IPS-20b (cell line): ENCODE measurements around the gene TTC7B.

ENCODE experiments used
- H3K27ac ChIP-seq: one replicate; pipeline ENCODE4 v1.5.1; 2013; ENCODE audit warnings: low read length
- H3K27me3 ChIP-seq: 2 replicates; pipeline ENCODE4 v1.6.1; 2013; ENCODE audit warnings: mild to moderate bottlenecking, low read length, inconsistent platforms; ENCODE audit not compliant: insufficient read depth
- H3K36me3 ChIP-seq: 2 replicates; pipeline ENCODE4 v1.6.1; 2013; ENCODE audit warnings: low read depth, mild to moderate bottlenecking, inconsistent platforms, low read length, moderate library complexity; ENCODE audit not compliant: insufficient read depth
- H3K4me1 ChIP-seq: 2 replicates; pipeline ENCODE4 v1.6.1; 2013; ENCODE audit warnings: mild to moderate bottlenecking, control low read depth, inconsistent platforms, low read length, moderate library complexity; ENCODE audit not compliant: insufficient read depth
- H3K4me3 ChIP-seq: 2 replicates; pipeline ENCODE4 v1.5.1; 2013; ENCODE audit warnings: mild to moderate bottlenecking, low read length, inconsistent platforms
- H3K9ac ChIP-seq: 2 replicates; pipeline ENCODE4 v1.6.1; 2013; ENCODE audit warnings: low read depth, mild to moderate bottlenecking, inconsistent platforms, low read length, moderate library complexity
- H3K9me3 ChIP-seq: 2 replicates; pipeline ENCODE4 v1.6.1; 2013; ENCODE audit warnings: mild to moderate bottlenecking, low read depth, low read length, inconsistent platforms; ENCODE audit not compliant: insufficient read depth

Gene TTC7B

GRCh38 chr14:90619911-90620310 lies 196.3 kb downstream of the TTC7B start:
- no peak overlapping the region for H3K9ac ChIP-seq
- no peak overlapping the region for H3K27ac ChIP-seq
- no peaks in the 10 kb centered on the region for H3K27me3 ChIP-seq
- no peaks in the 10 kb centered on the region for H3K9me3 ChIP-seq
- no peak overlapping the region for H3K4me3 ChIP-seq
- peaks cover 25% of the 10 kb centered on the region for H3K4me1 ChIP-seq
- H3K36me3 ChIP-seq = no peaks in the 10 kb centered on the region

GRCh38 chr14:90617961-90618360 lies 198.3 kb downstream of the TTC7B start:
- Histone ChIP-seq H3K9me3 (no peaks in the 10 kb centered on the region), H3K27me3 (no peaks in the 10 kb centered on the region), H3K4me1 (peaks cover 17% of the 10 kb centered on the region), H3K9ac (no peak overlapping the region), H3K4me3 (no peak overlapping the region), H3K36me3 (no peaks in the 10 kb centered on the region), H3K27ac (no peak overlapping the region)

GRCh38 chr14:90616881-90617280 lies 199.3 kb downstream of the TTC7B start:
- H3K36me3 ChIP-seq = no peaks in the 10 kb centered on the region
- no peaks in the 10 kb centered on the region for H3K27me3 ChIP-seq
- H3K4me1 ChIP-seq = peaks cover 17% of the 10 kb centered on the region
- no peak overlapping the region for H3K9ac ChIP-seq
- H3K9me3 ChIP-seq = no peaks in the 10 kb centered on the region
- H3K27ac ChIP-seq = no peak overlapping the region
- no peak overlapping the region for H3K4me3 ChIP-seq

- H3K4me1 ChIP-seq = peaks cover 17% of the 10 kb centered on the region
- H3K27ac ChIP-seq = no peak overlapping the region
- no peak overlapping the region for H3K4me3 ChIP-seq
- H3K27me3 ChIP-seq = no peaks in the 10 kb centered on the region
- no peaks in the 10 kb centered on the region for H3K36me3 ChIP-seq
- no peaks in the 10 kb centered on the region for H3K9me3 ChIP-seq
- no peak overlapping the region for H3K9ac ChIP-seq
These were observed 199.9 kb downstream of the TTC7B start for GRCh38 chr14:90616313-90616712.

- Histone ChIP-seq H3K27me3 (no peaks in the 10 kb centered on the region), H3K9me3 (no peaks in the 10 kb centered on the region), H3K27ac (no peak overlapping the region)
These were observed 200.6 kb downstream of the TTC7B start for GRCh38 chr14:90615517-90616060.

GRCh38 chr14:90614696-90615516 lies 201.3 kb downstream of the TTC7B start:
- H3K9ac ChIP-seq = peak overlapping the region; percentile 8; the same call in 1 of the 2 replicates
- H3K36me3 ChIP-seq = no peaks in the 10 kb centered on the region
- no peaks in the 10 kb centered on the region for H3K27me3 ChIP-seq
- H3K4me3 ChIP-seq = no peak overlapping the region
- no peak overlapping the region for H3K27ac ChIP-seq
- H3K9me3 ChIP-seq = no peaks in the 10 kb centered on the region
- peaks cover 17% of the 10 kb centered on the region for H3K4me1 ChIP-seq

More at GRCh38 chr14:90615517-90616060, 200.6 kb downstream of the TTC7B start:
- H3K4me1 ChIP-seq = peaks cover 17% of the 10 kb centered on the region
- H3K4me3 ChIP-seq = no peak overlapping the region
- H3K9ac ChIP-seq = peak overlapping the region; percentile 9; the same call in 1 of the 2 replicates
- no peaks in the 10 kb centered on the region for H3K36me3 ChIP-seq

GRCh38 chr14:90613997-90614396 lies 202.2 kb downstream of the TTC7B start:
- no peaks in the 10 kb centered on the region for H3K9me3 ChIP-seq
- no peaks in the 10 kb centered on the region for H3K27me3 ChIP-seq
- H3K27ac ChIP-seq = no peak overlapping the region
- peaks cover 17% of the 10 kb centered on the region for H3K4me1 ChIP-seq
- H3K9ac ChIP-seq = no peak overlapping the region
- no peak overlapping the region for H3K4me3 ChIP-seq
- H3K36me3 ChIP-seq = no peaks in the 10 kb centered on the region

- Histone ChIP-seq H3K9me3 (no peaks in the 10 kb centered on the region), H3K9ac (no peak overlapping the region), H3K4me1 (peaks cover 17% of the 10 kb centered on the region), H3K4me3 (no peak overlapping the region), H3K36me3 (no peaks in the 10 kb centered on the region), H3K27me3 (no peaks in the 10 kb centered on the region), H3K27ac (no peak overlapping the region)
These were observed 202.8 kb downstream of the TTC7B start for GRCh38 chr14:90613453-90613852.

GRCh38 chr14:90612801-90613200 lies 203.4 kb downstream of the TTC7B start:
- no peak overlapping the region for H3K9ac ChIP-seq
- no peak overlapping the region for H3K4me3 ChIP-seq
- no peaks in the 10 kb centered on the region for H3K9me3 ChIP-seq
- H3K4me1 ChIP-seq = peaks cover 17% of the 10 kb centered on the region
- no peaks in the 10 kb centered on the region for H3K27me3 ChIP-seq
- H3K27ac ChIP-seq = no peak overlapping the region
- no peaks in the 10 kb centered on the region for H3K36me3 ChIP-seq

GRCh38 chr14:90611936-90612335 lies 204.3 kb downstream of the TTC7B start:
- Histone ChIP-seq H3K9ac (no peak overlapping the region), H3K27ac (no peak overlapping the region), H3K27me3 (no peaks in the 10 kb centered on the region), H3K4me3 (no peak overlapping the region), H3K4me1 (peaks cover 14% of the 10 kb centered on the region), H3K36me3 (no peaks in the 10 kb centered on the region), H3K9me3 (no peaks in the 10 kb centered on the region)

- H3K4me1 ChIP-seq = peaks cover 12% of the 10 kb centered on the region; the same call in 1 of the 2 replicates
- H3K4me3 ChIP-seq = no peak overlapping the region
These were observed 204.7 kb downstream of the TTC7B start for GRCh38 chr14:90611501-90611900.

More at GRCh38 chr14:90611501-90611900, 204.7 kb downstream of the TTC7B start:
- no peaks in the 10 kb centered on the region for H3K27me3 ChIP-seq
- no peaks in the 10 kb centered on the region for H3K36me3 ChIP-seq
- no peaks in the 10 kb centered on the region for H3K9me3 ChIP-seq
- H3K9ac ChIP-seq = no peak overlapping the region
- H3K27ac ChIP-seq = no peak overlapping the region
